Fibroblast of villous mesenchyme (primary cell): ENCODE data around the gene KLHL17. TPM values are rescaled to one million over a fixed set of nuclear protein-coding genes. Genes with fewer than 3 reads are reported as not detected.

Experiments used
- DNase-seq: peaks from one replicate; pipeline ENCODE4 v3.0.0-alpha.2; 2010; ENCODE audit warnings: low read depth
- H3K4me3 ChIP-seq: 2 replicates; pipeline ENCODE4 v1.5.1; 2011; ENCODE audit warnings: low read depth, mild to moderate bottlenecking, low read length
- CTCF ChIP-seq: IDR thresholded peaks from 2 replicates; pipeline ENCODE4 v1.5.1; 2012; ENCODE audit warnings: low read depth, mild to moderate bottlenecking, low read length; ENCODE audit not compliant: insufficient read depth
- total RNA-seq: library from RNA; depleted of rRNA; stranded (reverse); fragments of >200 nt; gene quantifications from 2 replicates; pipeline ENCODE4 v1.2.3, GENCODE V29; 2012

The KLHL17 gene
- total RNA-seq, 1 donor: 6.0 TPM

GRCh38 chr1:928825-929661 is 31.3 kb upstream of the KLHL17 start:
- no peak for DNase-seq
- TF ChIP-seq CTCF: no peak
- no peak overlapping the region for H3K4me3 ChIP-seq

DNA sequence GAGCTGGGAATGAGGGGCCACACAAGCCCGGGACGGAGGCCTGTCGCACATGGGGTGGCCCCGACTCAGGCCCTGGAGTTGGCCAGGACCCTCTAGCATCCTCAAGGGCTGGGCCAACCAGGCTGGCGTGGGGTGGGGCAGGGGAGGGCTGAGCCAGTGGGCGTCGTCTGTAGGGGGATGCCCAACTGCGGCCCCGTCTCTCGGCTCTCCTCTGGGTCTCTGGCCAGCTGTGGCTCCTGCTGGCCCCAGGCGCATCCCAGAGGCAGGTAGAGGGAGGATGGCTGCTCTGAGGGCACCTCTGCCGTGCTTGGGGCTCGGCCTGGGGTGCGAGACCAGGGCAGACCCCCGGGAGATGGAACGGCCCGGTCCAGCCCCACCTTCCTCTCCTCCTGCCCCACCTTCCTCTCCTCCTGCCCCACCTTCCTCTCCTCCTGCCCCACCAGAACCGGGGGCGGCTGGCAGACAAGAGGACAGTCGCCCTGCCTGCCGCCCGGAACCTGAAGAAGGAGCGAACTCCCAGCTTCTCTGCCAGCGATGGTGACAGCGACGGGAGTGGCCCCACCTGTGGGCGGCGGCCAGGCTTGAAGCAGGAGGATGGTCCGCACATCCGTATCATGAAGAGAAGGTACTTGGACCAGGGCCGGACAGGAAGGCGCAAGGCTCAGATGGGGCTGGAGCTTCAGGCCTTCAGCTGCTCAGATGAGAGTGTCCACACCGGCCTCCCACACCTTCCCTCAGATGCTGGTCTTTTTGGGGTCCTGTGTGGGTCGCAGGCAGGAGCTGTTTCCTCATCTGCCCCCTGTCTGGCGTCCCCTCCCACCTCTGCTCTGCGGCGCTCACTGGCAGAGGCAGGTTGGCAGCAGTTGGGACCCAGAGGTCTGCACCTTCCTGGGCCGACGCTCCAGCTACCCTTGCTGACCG is 30.4 kb upstream of the KLHL17 start:
- no peak for DNase-seq
- no peak for TF ChIP-seq CTCF

DNA sequence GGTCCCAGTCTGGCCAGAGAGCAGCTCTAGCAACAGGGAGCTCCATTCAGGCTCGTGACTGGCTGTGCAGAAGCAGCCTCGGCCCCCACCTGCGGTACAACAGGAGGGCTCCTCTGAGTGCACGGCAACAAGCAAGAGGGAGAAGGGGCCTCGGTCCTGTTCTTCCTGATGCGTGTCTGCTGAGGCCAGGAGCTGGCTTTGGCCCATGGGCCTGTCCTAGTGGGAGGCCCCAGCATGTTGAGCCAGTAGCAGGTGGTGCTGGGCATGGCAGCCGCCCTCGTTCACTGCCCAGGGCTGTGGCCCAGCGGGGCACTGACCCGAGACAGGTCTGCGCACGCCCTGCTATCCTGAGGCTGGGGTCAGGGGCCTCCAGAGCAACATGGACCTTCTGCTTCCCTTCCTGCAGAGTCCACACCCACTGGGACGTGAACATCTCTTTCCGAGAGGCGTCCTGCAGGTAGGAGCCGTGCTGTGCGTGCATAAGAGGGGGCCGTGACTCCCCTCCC is 29.7 kb upstream of the KLHL17 start:
- no peak for TF ChIP-seq CTCF

More for the DNA sequence above, 30.4 kb upstream of the KLHL17 start:
- no peak overlapping the region for H3K4me3 ChIP-seq

GRCh38 chr1:931380-932172 is 28.8 kb upstream of the KLHL17 start:
- no peak overlapping the region for H3K4me3 ChIP-seq

More for the DNA sequence above, 29.7 kb upstream of the KLHL17 start:
- H3K4me3 ChIP-seq: no peak overlapping the region
- DNase-seq: no peak

GRCh38 chr1:932173-932510 is 28.2 kb upstream of the KLHL17 start:
- no peak overlapping the region for H3K4me3 ChIP-seq
- no peak for TF ChIP-seq CTCF
- DNase-seq: no peak

More at GRCh38 chr1:931380-932172, 28.8 kb upstream of the KLHL17 start:
- no peak for DNase-seq
- peak; percentile 10 for TF ChIP-seq CTCF
